Esophagus squamous epithelium (tissue), 4 donors: ENCODE results near the gene NCAM1.

ENCODE experiments used
- CTCF ChIP-seq, 6 experiments: fragments of 450-650 bp in 4 of 6; fragments of 200-600 bp in 2 of 6; sonication (generic) in 2 of 6; IDR thresholded peaks; one replicate each; pipeline ENCODE4 v1.5.1; 2016 to 2019; ENCODE audit warnings: antibody characterized with exemption in 6 of 6, mild to moderate bottlenecking in 4 of 6, moderate library complexity in 4 of 6
- POLR2A ChIP-seq, 4 donors: fragments of 450-650 bp; IDR thresholded peaks; one replicate each; pipeline ENCODE4 v1.6.1; 2017; ENCODE audit warnings: antibody characterized with exemption in 4 of 4, mild to moderate bottlenecking in 4 of 4, moderate library complexity in 3 of 4

DNA sequence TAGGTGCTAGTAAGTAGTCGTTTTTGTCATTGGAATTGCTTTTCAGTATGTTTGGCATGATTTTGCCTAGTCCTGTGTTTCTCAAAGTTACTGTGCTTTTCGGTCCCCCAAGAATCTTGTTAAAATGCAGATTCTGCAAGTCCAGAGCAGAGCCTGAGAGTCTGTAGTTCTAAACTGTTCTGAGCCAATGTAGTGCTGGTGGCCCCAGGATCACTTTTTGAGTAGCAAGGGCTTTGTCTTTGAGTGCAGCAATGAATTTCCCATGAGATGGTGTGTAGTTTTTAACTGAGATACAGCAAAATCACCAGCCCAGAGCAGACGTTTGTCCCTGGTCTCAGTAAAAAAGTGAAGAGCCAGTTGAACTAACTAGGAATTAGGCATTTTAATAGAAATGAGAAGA lies 122.4 kb downstream of the NCAM1 start:
- TF ChIP-seq CTCF (IDR thresholded peaks at IDR 0.05) = no peak
- TF ChIP-seq POLR2A (IDR thresholded peaks at IDR 0.05) = no peak
